Measurements from ENCODE around the gene RBM8A. TPM values are rescaled to one million over a fixed set of nuclear protein-coding genes. Genes with fewer than 3 reads are reported as not detected.

Gene RBM8A
- total RNA-seq (2014; rRNA removed; shearing (Covaris generic)), result 596 and 830 TPM in 2 replicates

- peak; percentile 98 for DNase-seq (ENCODE audit: low read depth)
Measured at GRCh38 chr1:145927063-145927886, at the start of gene RBM8A. Gene RBM8A, minus strand, starts transcription at chr1:145927484. Its CDS starts 58 bp downstream, at chr1:145927426.

GRCh38 chr1:145977016-145977415, 49.7 kb upstream of the RBM8A start:
- no peak for DNase-seq (ENCODE audit: low read depth)

- DNase-seq (ENCODE audit: low read depth), result no peak
Measured at GRCh38 chr1:145975216-145975615, 47.9 kb upstream of the RBM8A start.

GRCh38 chr1:145974721-145975120, 47.4 kb upstream of the RBM8A start:
- DNase-seq (ENCODE audit: low read depth), result no peak

GRCh38 chr1:145972580-145972979, 45.3 kb upstream of the RBM8A start:
- no peak for DNase-seq (ENCODE audit: low read depth)

- DNase-seq (ENCODE audit: low read depth), result no peak
Measured at GRCh38 chr1:145967288-145967687, 40.0 kb upstream of the RBM8A start.

GRCh38 chr1:145965119-145965744, 37.9 kb upstream of the RBM8A start:
- DNase-seq (ENCODE audit: low read depth), result no peak

GRCh38 chr1:145964328-145965118, 37.2 kb upstream of the RBM8A start, which contains the start of the genes ANKRD34A and POLR3GL:
Gene ANKRD34A, minus strand, starts transcription at chr1:145964575. Its CDS starts 2,816 bp downstream, at chr1:145961759.
Gene POLR3GL, plus strand, starts transcription at chr1:145964690. Its CDS starts 10,176 bp downstream, at chr1:145974866.
- DNase-seq (ENCODE audit: low read depth), result peak; percentile 95

GRCh38 chr1:145963265-145964019, 36.2 kb upstream of the RBM8A start:
- DNase-seq (ENCODE audit: low read depth), result peak; percentile 60

GRCh38 chr1:145962157-145963102, 35.1 kb upstream of the RBM8A start:
- peak; percentile 19 for DNase-seq (ENCODE audit: low read depth)

- DNase-seq (ENCODE audit: low read depth), result peak; percentile 44
Measured at GRCh38 chr1:145961425-145962156, 34.3 kb upstream of the RBM8A start.

- DNase-seq (ENCODE audit: low read depth), result no peak
Measured at GRCh38 chr1:145961109-145961424, 33.8 kb upstream of the RBM8A start.

GRCh38 chr1:145960468-145961108, 33.3 kb upstream of the RBM8A start:
- peak; percentile 70 for DNase-seq (ENCODE audit: low read depth)

GRCh38 chr1:145959957-145960467, 32.7 kb upstream of the RBM8A start:
- no peak for DNase-seq (ENCODE audit: low read depth)

- DNase-seq (ENCODE audit: low read depth), result no peak
Measured at GRCh38 chr1:145959333-145959732, 32.0 kb upstream of the RBM8A start.

GRCh38 chr1:145958734-145959133, 31.4 kb upstream of the RBM8A start:
- no peak for DNase-seq (ENCODE audit: low read depth)

GRCh38 chr1:145957443-145958319, 30.4 kb upstream of the RBM8A start, which contains the start of gene LIX1L:
Gene LIX1L, minus strand, starts transcription at chr1:145958017. Its CDS starts 90 bp downstream, at chr1:145957927.
- peak; percentile 99 for DNase-seq (ENCODE audit: low read depth)
